Measurements from ENCODE around the gene ATP6V0B.

DNA sequence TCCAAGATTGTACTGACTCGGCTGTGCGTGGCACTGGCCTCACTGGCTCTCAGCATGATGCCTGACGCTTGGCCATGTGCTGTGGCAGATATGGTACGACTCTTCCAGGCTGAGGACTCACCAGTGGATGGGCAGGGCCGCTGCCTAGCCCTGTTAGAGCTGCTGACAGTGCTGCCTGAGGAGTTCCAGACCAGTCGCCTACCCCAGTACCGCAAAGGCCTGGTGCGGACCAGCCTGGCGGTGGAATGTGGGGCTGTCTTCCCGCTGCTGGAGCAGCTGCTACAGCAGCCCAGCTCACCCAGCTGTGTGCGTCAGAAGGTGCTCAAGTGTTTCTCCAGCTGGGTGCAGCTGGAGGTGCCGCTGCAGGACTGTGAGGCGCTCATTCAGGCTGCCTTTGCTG lies 25.1 kb upstream of the ATP6V0B start:
- TF ChIP-seq, protein P1, sequence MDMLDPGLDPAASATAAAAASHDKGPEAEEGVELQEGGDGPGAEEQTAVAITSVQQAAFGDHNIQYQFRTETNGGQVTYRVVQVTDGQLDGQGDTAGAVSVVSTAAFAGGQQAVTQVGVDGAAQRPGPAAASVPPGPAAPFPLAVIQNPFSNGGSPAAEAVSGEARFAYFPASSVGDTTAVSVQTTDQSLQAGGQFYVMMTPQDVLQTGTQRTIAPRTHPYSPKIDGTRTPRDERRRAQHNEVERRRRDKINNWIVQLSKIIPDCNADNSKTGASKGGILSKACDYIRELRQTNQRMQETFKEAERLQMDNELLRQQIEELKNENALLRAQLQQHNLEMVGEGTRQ (IDR thresholded peaks at IDR 0.05), result no peak
- TF ChIP-seq GATA3 (IDR thresholded peaks at IDR 0.05; ENCODE audit: borderline replicate concordance), result no peak
- TF ChIP-seq POLR2AphosphoS2 (conservative IDR thresholded peaks at IDR 0.05; ENCODE audit: low read length), result no peak
- TF ChIP-seq, protein P2, sequence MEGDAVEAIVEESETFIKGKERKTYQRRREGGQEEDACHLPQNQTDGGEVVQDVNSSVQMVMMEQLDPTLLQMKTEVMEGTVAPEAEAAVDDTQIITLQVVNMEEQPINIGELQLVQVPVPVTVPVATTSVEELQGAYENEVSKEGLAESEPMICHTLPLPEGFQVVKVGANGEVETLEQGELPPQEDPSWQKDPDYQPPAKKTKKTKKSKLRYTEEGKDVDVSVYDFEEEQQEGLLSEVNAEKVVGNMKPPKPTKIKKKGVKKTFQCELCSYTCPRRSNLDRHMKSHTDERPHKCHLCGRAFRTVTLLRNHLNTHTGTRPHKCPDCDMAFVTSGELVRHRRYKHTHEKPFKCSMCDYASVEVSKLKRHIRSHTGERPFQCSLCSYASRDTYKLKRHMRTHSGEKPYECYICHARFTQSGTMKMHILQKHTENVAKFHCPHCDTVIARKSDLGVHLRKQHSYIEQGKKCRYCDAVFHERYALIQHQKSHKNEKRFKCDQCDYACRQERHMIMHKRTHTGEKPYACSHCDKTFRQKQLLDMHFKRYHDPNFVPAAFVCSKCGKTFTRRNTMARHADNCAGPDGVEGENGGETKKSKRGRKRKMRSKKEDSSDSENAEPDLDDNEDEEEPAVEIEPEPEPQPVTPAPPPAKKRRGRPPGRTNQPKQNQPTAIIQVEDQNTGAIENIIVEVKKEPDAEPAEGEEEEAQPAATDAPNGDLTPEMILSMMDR (IDR thresholded peaks at IDR 0.05), result no peak
- TF ChIP-seq CHD2 (IDR thresholded peaks at IDR 0.05; ENCODE audit: low read length, partially characterized antibody), result no peak
- TF ChIP-seq POLR2A (IDR thresholded peaks at IDR 0.05; ENCODE audit: low read length), result no peak

Data from A549 (cell line).